NCI-H2196 treated with DMSO at 0.1 percent for 48 hours (cell line): ENCODE results near the gene SOX3.

Source experiments
- DNase-seq: peaks from one replicate; lab custom pipeline; 2025; ENCODE audit not compliant: unreplicated experiment; lab: John Stamatoyannopoulos, UW

Gene SOX3

GRCh38 chrX:140504371-140505324 is at the start of gene SOX3:
Gene SOX3, minus strand, starts transcription at chrX:140505069. Its CDS starts 9 bp downstream, at chrX:140505060.
- DNase-seq: no peak

- no peak for DNase-seq
Observed at GRCh38 chrX:140548985-140549384, 44.1 kb upstream of the SOX3 start.

GRCh38 chrX:140526171-140526570 is 21.3 kb upstream of the SOX3 start:
- DNase-seq: no peak

GRCh38 chrX:140525448-140525847 is 20.6 kb upstream of the SOX3 start:
- no peak for DNase-seq

- no peak for DNase-seq
Observed at GRCh38 chrX:140524556-140524955, 19.7 kb upstream of the SOX3 start.

GRCh38 chrX:140521393-140521792 is 16.5 kb upstream of the SOX3 start:
- DNase-seq: no peak

GRCh38 chrX:140514554-140514953 is 9.7 kb upstream of the SOX3 start:
- DNase-seq: no peak

GRCh38 chrX:140510895-140511295 is 6.0 kb upstream of the SOX3 start:
- no peak for DNase-seq

- no peak for DNase-seq
Observed at GRCh38 chrX:140510306-140510676, 5.4 kb upstream of the SOX3 start.

- DNase-seq: no peak
Observed at GRCh38 chrX:140509468-140510305, 4.8 kb upstream of the SOX3 start.

- no peak for DNase-seq
Observed at GRCh38 chrX:140508958-140509357, 4.1 kb upstream of the SOX3 start.

- DNase-seq: no peak
Observed at GRCh38 chrX:140507982-140508305, 3.1 kb upstream of the SOX3 start.

GRCh38 chrX:140507223-140507981 is 2.5 kb upstream of the SOX3 start:
- no peak for DNase-seq

GRCh38 chrX:140505421-140506337 is 810 bp upstream of the SOX3 start:
- no peak for DNase-seq

- DNase-seq: no peak
Observed at GRCh38 chrX:140503714-140504351, 1.0 kb downstream of the SOX3 start.

GRCh38 chrX:140503238-140503601 is 1.6 kb downstream of the SOX3 start:
- no peak for DNase-seq

- no peak for DNase-seq
Observed at GRCh38 chrX:140502491-140503237, 2.2 kb downstream of the SOX3 start.

- DNase-seq: no peak
Observed at GRCh38 chrX:140501940-140502468, 2.9 kb downstream of the SOX3 start.

GRCh38 chrX:140501321-140501720 is 3.5 kb downstream of the SOX3 start:
- no peak for DNase-seq
